Kasumi-1 (cell line): ENCODE results near the gene SLC17A6.

Experiments
- DNase-seq, 2 experiments: peaks; one replicate each; lab custom pipeline; 2025; lab: John Stamatoyannopoulos, UW

Gene SLC17A6

GRCh38 chr11:22389526-22390282 is 51.5 kb downstream of the SLC17A6 start:
- no peak for DNase-seq

GRCh38 chr11:22390283-22390655 is 52.1 kb downstream of the SLC17A6 start:
- DNase-seq: no peak

GRCh38 chr11:22392561-22392960 is 54.4 kb downstream of the SLC17A6 start:
- DNase-seq: no peak

GRCh38 chr11:22405377-22405776 is 67.2 kb downstream of the SLC17A6 start:
- no peak for DNase-seq

GRCh38 chr11:22407267-22407666 is 69.1 kb downstream of the SLC17A6 start:
- DNase-seq: no peak

- DNase-seq: no peak
These were observed 69.7 kb downstream of the SLC17A6 start for GRCh38 chr11:22407921-22408320.

- DNase-seq: no peak
These were observed 77.3 kb downstream of the SLC17A6 start for GRCh38 chr11:22415476-22415875.

- no peak for DNase-seq
These were observed 78.3 kb downstream of the SLC17A6 start for GRCh38 chr11:22416462-22416861.

- no peak for DNase-seq
These were observed 88.7 kb downstream of the SLC17A6 start for GRCh38 chr11:22426915-22427314.
